Lung microvascular endothelial cell (primary cell): ENCODE measurements around the gene GSTA4. TPM values are rescaled to one million over a fixed set of nuclear protein-coding genes. Genes with fewer than 3 reads are reported as not detected.
"Not testable (repeated sequence)": the region's sequence is repeated elsewhere in the genome, so short reads cannot be mapped to it uniquely, and the experiment has no call there.

ENCODE experiments used
- DNase-seq, 2 donors: peaks; one replicate each; pipeline versions ENCODE4 v3.0.0 to v3.0.0-alpha.2; 2010; ENCODE audit warnings: low read depth in 2 of 2
- total RNA-seq: library from RNA; depleted of rRNA; stranded (reverse); fragments of >200 nt; gene quantifications from 2 replicates; pipeline ENCODE4 v1.2.1, GENCODE V29; 2014

Gene GSTA4
- total RNA-seq, 1 donor from 2014 or later, result 9.7 TPM

- no peak for DNase-seq
Observed at GRCh38 chr6:53014063-53014462, 19.0 kb upstream of the GSTA4 start.

- DNase-seq, result no peak
Observed at GRCh38 chr6:53011979-53012378, 16.9 kb upstream of the GSTA4 start.

- DNase-seq, result peak in 1 of 2 donors; percentile 13
Observed at GRCh38 chr6:53010504-53010903, 15.4 kb upstream of the GSTA4 start.

- no peak for DNase-seq
Observed at GRCh38 chr6:53009511-53009910, 14.4 kb upstream of the GSTA4 start.

- DNase-seq, result no peak
Observed at GRCh38 chr6:53009056-53009455, 14.0 kb upstream of the GSTA4 start.

GRCh38 chr6:53008192-53008687, 13.2 kb upstream of the GSTA4 start:
- DNase-seq, result not testable (repeated sequence)

GRCh38 chr6:53005663-53006250, 10.7 kb upstream of the GSTA4 start:
- no peak for DNase-seq

- DNase-seq, result no peak
Observed at GRCh38 chr6:52999456-52999855, 4.4 kb upstream of the GSTA4 start.

GRCh38 chr6:52998603-52999002, 3.5 kb upstream of the GSTA4 start:
- no peak for DNase-seq

- DNase-seq, result peak; percentile 70 to 79
Observed at GRCh38 chr6:52995913-52996645, 995 bp upstream of the GSTA4 start.

- peak in 1 of 2 donors; percentile 35 for DNase-seq
Observed at GRCh38 chr6:52994839-52995088, 320 bp downstream of the GSTA4 start.

- peak; percentile 38 to 49 for DNase-seq
Observed at GRCh38 chr6:52994031-52994838, 849 bp downstream of the GSTA4 start.

- no peak for DNase-seq
Observed at GRCh38 chr6:52992980-52993920, 1.8 kb downstream of the GSTA4 start.

GRCh38 chr6:52990342-52990741, 4.7 kb downstream of the GSTA4 start:
- DNase-seq, result no peak

- no peak for DNase-seq
Observed at GRCh38 chr6:52985228-52985627, 9.9 kb downstream of the GSTA4 start.

GRCh38 chr6:52984247-52984646, 10.8 kb downstream of the GSTA4 start:
- no peak for DNase-seq

- DNase-seq, result no peak
Observed at GRCh38 chr6:52983159-52983848, 11.8 kb downstream of the GSTA4 start.

GRCh38 chr6:52982680-52983079, 12.4 kb downstream of the GSTA4 start:
- no peak for DNase-seq

- no peak for DNase-seq
Observed at GRCh38 chr6:52981222-52981900, 13.7 kb downstream of the GSTA4 start.

- no peak for DNase-seq
Observed at GRCh38 chr6:52976591-52977035, 18.5 kb downstream of the GSTA4 start.
